Measurements from ENCODE around the gene CLSTN1.

The CLSTN1 gene

GRCh38 chr1:9823943-9824701, at the start of gene CLSTN1:
CLSTN1 (minus strand) TSS chr1:9823965; CDS start chr1:9823733, 232 bp downstream.
- DNase-seq (ENCODE audit: extremely low spot score, insufficient read length, low read depth): peak; percentile 95
- FAIRE-seq: peak; percentile 44

GRCh38 chr1:9873385-9873784, 49.6 kb upstream of the CLSTN1 start:
- no peak for DNase-seq (ENCODE audit: extremely low spot score, insufficient read length, low read depth)
- no peak for FAIRE-seq

- no peak for DNase-seq (ENCODE audit: extremely low spot score, insufficient read length, low read depth)
- FAIRE-seq: no peak
Observed at GRCh38 chr1:9872430-9873165, 48.8 kb upstream of the CLSTN1 start.

GRCh38 chr1:9871707-9872425, 48.1 kb upstream of the CLSTN1 start:
- FAIRE-seq (no peak), DNase-seq (ENCODE audit: extremely low spot score, insufficient read length, low read depth) (no peak)

DNA sequence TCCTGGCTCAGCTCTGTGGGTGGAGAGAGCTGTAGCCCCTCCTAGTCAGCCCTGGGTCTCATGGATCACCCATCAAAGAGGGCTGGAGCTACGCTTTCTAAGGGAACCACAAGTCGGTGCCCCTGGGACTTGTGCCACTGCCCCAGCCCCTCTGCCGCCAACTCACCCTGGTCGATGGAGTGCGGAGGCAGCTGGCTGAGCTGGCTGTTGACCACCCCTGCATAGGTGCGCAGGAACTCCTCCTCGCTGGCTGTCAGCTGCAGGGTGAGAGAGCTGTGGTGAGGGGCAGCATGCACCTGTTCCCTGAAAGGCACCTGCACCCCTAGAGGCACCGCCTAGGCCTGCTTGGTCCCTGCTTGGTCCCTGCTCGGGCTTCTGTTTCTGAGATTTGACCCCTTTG, 47.3 kb upstream of the CLSTN1 start:
- FAIRE-seq (no peak), DNase-seq (ENCODE audit: extremely low spot score, insufficient read length, low read depth) (no peak)

DNA sequence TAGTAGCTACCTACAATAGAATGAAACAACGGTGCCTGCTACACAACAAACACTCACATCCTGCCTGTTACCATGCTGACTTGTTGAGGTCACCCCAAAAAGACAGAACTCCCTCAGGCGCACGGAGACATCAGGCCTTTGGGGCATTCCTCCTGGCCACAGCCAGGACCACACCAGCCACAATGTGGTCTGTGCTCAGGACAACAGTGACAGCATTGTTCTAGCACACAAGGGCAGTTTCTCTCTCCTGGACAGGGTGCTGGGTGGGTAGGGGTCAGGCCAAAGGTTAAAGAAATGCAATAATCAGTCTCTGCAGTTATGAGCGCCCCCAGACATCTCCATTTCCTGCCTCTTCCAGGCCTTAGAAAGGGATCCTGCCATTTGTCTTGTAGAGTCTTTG, 46.8 kb upstream of the CLSTN1 start:
- no peak for DNase-seq (ENCODE audit: extremely low spot score, insufficient read length, low read depth)
- no peak for FAIRE-seq

- FAIRE-seq: no peak
- DNase-seq (ENCODE audit: extremely low spot score, insufficient read length, low read depth): no peak
Observed at GRCh38 chr1:9869831-9870251, 46.1 kb upstream of the CLSTN1 start.

DNA sequence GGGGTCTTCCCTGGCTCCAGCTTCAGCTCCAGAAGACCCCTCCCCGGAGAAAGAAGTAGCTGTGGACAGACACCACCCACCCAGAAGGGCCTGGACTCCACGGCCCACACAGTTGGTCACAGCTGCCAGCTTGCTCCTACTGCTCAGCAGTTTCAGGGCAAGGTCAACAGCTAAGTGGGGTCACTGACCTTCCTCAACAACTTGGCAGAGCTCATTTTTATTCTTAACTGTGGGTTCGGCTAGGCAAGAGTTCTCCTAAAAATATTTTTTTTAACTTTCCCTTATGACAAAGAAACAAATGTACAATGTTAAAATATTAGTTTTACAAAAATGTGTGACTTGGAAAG, 44.5 kb upstream of the CLSTN1 start:
- FAIRE-seq: no peak

GRCh38 chr1:9867408-9868243, 43.9 kb upstream of the CLSTN1 start:
- DNase-seq (ENCODE audit: extremely low spot score, insufficient read length, low read depth): peak; percentile 73
- peak; percentile 94 for FAIRE-seq

More for the DNA sequence above, 44.5 kb upstream of the CLSTN1 start:
- no peak for DNase-seq (ENCODE audit: extremely low spot score, insufficient read length, low read depth)

- DNase-seq (ENCODE audit: extremely low spot score, insufficient read length, low read depth): no peak
- no peak for FAIRE-seq
Observed at GRCh38 chr1:9866836-9867235, 43.1 kb upstream of the CLSTN1 start.

DNA sequence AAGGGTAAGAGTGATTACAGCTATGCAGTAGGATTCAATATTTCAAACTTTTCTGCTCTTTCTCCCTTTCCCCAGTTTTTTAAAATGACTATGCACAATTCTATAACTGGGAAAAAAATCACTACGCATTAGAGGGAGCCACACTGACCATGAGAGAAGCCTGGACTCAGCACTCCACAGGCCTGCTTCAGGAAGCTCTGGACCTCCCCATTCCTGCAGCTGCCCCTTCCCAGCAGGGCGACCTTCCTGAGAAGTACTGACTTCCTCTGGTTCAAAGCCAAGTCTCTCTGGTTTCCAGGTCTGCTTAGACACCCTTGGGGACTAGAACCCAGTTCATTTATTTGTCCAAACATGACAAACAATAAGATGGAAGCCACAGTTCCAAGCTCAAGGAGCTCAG, 42.0 kb upstream of the CLSTN1 start:
- DNase-seq (ENCODE audit: extremely low spot score, insufficient read length, low read depth): no peak
- peak; percentile 24 for FAIRE-seq

DNA sequence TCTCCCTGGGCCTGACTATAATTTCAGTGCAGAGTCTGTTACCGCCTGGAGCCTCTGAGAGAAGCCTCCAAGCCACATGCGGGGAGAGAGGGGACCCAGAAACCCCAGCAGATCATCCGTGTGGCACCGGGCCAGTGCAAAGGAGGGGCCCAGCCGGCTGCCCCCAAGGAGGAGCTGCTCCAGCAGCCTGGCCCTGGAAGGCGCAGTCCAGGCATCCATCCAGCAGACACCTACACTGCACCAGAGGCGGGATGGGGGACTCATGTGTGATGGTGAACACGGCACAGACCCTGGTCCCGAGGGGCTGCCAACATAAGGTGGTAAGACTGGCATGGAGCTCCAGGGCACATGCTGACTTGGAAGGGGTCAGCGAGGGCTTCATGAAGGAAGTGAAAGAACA, 39.6 kb upstream of the CLSTN1 start:
- DNase-seq (ENCODE audit: extremely low spot score, insufficient read length, low read depth): no peak
- FAIRE-seq: no peak

- FAIRE-seq (no peak), DNase-seq (ENCODE audit: extremely low spot score, insufficient read length, low read depth) (no peak)
Observed at GRCh38 chr1:9861360-9861759, 37.6 kb upstream of the CLSTN1 start.

DNA sequence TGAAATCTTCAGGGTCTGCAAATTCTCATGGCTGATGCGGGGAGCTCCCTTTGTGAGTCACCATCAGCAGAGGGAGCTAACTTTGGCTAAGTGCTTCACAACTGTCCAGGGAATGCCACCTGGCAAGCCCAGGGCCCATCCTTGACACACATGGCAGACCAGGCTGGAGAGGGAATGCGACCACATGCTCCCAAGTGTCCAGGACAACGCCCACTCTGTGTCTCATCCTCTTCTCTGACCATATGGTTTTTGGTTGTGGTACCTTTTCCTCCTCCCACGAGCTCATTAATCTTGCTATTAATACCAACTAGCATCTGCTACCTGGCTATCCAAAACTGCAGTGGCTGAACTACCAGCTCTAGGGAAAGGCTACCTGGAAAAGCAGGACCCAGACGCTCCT, 37.1 kb upstream of the CLSTN1 start:
- no peak for FAIRE-seq

GRCh38 chr1:9859281-9860014, 35.7 kb upstream of the CLSTN1 start:
- FAIRE-seq: no peak
- DNase-seq (ENCODE audit: extremely low spot score, insufficient read length, low read depth): no peak

More for the DNA sequence above, 37.1 kb upstream of the CLSTN1 start:
- no peak for DNase-seq (ENCODE audit: extremely low spot score, insufficient read length, low read depth)

- DNase-seq (ENCODE audit: extremely low spot score, insufficient read length, low read depth) (no peak), FAIRE-seq (no peak)
Observed at GRCh38 chr1:9858293-9859035, 34.7 kb upstream of the CLSTN1 start.

DNA sequence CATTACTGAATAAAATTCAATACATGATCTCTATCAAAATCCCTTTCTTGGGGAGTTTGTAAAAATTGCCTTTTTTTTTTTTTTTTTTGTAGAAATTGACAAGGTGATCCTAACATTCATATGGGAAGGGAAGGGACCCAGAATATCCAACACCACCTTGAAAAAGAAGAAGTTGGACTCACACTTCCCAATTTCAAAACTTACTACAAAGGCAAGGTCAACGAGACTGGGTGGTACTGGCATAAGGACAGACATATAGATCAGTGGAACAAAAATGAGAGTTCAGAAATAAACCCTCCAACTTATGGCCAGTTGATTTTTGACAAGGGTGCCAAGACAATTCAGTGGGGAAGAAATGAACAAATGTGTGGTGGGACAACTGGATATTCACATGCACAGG, 31.4 kb upstream of the CLSTN1 start:
- no peak for DNase-seq (ENCODE audit: extremely low spot score, insufficient read length, low read depth)
- no peak for FAIRE-seq

GRCh38 chr1:9853249-9853595, 29.5 kb upstream of the CLSTN1 start:
- FAIRE-seq (no peak), DNase-seq (ENCODE audit: extremely low spot score, insufficient read length, low read depth) (no peak)

All from GM18507 (cell line).